Epithelial cell of alveolus of lung (primary cell): ENCODE results near the gene ITGBL1. TPM values are rescaled to one million over a fixed set of nuclear protein-coding genes. Genes with fewer than 3 reads are reported as not detected.

Experiments
- total RNA-seq: library from RNA; depleted of rRNA; stranded (reverse); fragments of >200 nt; gene quantifications from 2 replicates; pipeline ENCODE4 v1.2.1, GENCODE V29; 2015

Gene ITGBL1, protein sequence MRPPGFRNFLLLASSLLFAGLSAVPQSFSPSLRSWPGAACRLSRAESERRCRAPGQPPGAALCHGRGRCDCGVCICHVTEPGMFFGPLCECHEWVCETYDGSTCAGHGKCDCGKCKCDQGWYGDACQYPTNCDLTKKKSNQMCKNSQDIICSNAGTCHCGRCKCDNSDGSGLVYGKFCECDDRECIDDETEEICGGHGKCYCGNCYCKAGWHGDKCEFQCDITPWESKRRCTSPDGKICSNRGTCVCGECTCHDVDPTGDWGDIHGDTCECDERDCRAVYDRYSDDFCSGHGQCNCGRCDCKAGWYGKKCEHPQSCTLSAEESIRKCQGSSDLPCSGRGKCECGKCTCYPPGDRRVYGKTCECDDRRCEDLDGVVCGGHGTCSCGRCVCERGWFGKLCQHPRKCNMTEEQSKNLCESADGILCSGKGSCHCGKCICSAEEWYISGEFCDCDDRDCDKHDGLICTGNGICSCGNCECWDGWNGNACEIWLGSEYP
- 10.8 and 31.5 TPM in 2 replicates for total RNA-seq

DNA sequence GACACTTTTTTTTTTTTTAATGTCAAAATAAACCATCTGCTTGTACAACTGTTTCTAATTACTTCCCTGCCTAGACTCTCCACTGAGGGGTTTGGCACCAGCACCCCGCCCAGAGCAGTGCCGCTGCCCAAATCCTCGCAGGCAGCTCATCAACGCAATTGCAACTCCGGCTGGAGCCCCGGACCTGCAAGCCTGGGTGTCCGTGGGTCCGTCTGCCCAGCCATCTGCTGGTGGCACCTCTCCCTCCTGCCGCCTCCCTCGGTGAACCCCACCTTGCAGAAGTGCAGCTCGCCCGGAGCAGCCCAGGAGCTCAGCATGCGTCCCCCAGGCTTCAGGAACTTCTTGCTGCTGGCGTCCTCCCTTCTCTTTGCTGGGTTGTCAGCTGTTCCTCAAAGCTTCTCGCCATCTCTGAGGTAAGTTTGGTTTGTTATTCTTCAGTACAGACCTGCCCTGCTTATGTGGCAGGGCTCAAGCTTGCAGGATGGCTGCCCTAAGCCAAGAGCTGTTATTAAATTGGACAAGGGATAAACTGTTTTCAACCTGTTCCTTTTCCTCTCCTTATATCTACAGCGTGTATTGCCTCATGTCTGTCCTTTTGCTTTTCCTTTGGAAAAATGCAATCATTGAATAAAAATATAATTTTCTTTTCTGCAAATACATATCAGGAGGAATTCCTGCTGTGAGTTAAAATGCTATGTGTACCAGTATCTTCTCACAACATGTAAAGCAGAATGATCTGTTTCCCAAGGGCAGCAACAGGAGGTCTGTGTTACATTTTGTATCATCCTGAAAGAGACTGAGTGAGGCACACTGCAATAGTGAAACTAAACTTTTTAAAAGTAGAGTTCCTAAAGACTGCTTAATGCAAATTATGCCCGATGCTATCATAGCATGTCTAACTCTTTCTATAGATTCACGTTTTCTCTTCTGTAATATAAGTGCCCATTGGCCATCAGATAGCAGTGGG is at the start of gene ITGBL1:
TSS of gene ITGBL1 (plus strand) at position 157 of the 967 bp plus-strand sequence. CDS start at position 316, 159 bp downstream.

DNA sequence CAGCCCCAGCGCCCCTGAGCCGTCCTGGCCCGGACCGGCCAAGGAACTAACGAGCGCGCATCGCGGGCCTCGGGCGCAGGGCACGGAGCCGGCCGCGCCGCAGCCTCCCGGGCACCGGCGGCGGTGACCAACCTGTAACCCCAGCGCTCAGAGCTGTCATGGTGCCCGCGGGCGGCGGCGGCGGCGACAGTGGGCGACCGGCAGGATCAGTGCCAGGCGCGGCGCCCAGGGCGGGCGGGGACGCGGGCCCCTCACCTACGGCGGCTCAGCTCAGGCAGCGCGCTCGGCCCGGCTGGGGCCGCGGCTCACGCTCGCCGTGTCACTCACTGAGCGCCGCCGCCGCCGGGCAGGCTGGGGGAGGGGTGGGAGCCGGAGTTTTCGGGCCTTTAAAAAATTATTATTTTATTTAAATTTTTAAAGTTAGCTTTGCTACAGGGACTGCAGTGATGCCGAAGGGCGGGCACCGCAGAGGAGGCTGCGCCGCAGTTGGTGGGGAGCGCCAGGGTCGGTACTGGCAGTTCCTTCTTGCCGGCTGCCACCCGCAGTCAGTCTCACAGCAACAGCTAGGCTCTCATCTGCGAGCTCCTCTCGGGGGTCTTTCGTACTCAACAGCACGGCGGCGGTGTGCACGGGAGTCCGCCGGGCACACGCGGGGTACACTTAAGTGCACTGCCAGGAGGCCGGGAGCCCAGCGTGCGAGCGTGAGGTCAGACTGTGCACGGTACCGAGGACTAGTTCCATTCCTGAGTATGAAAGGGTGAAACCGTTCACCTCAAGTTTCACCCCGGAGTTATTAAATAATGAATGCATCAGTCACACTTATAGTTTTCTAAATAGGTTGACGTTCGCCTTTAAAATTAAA is 36.1 kb upstream of the ITGBL1 start, which contains the start of gene NALCN:
TSS of gene NALCN (minus strand) at position 328 of the 862 bp plus-strand sequence. CDS start 17,382 bp downstream, outside the sequence.

Other genes with a start within 250 kb of the ITGBL1 start
- 0.80 and 4.1 TPM in 2 replicates for gene NALCN, start 36.2 kb upstream of the ITGBL1 start, total RNA-seq